Measurements from ENCODE around the gene TNFSF13.

Gene TNFSF13

GRCh38 chr17:7579834-7580603, 21.5 kb downstream of the TNFSF13 start:
- no peak for TF ChIP-seq CTCF (conservative IDR thresholded peaks at IDR 0.05; ENCODE audit: low read length)
- DNase-seq (ENCODE audit: low read depth) = no peak
- H3K4me3 ChIP-seq (ENCODE audit: low read length) = peak overlapping the region; percentile 43

- H3K4me3 ChIP-seq (ENCODE audit: low read length) = no peak overlapping the region
- DNase-seq (ENCODE audit: low read depth) = no peak
- TF ChIP-seq CTCF (conservative IDR thresholded peaks at IDR 0.05; ENCODE audit: low read length) = no peak
Measured at GRCh38 chr17:7580604-7581575, 22.3 kb downstream of the TNFSF13 start.

GRCh38 chr17:7582396-7583252, 24.1 kb downstream of the TNFSF13 start:
- H3K4me3 ChIP-seq (ENCODE audit: low read length) = peak overlapping the region; percentile 88
- DNase-seq (ENCODE audit: low read depth) = no peak
- TF ChIP-seq CTCF (conservative IDR thresholded peaks at IDR 0.05; ENCODE audit: low read length) = no peak

- peak; percentile 96 for DNase-seq (ENCODE audit: low read depth)
- H3K4me3 ChIP-seq (ENCODE audit: low read length) = peak within 1 kb of the TSS; percentile 88
- no peak for TF ChIP-seq CTCF (conservative IDR thresholded peaks at IDR 0.05; ENCODE audit: low read length)
Measured at GRCh38 chr17:7583253-7584109, 24.9 kb downstream of the TNFSF13 start, which contains the start of gene MPDU1. TSS of gene MPDU1 (plus strand) at chr17:7583852. CDS start at chr17:7583863, 11 bp downstream.

- no peak for DNase-seq (ENCODE audit: low read depth)
- peak; percentile 11; the same call in 1 of the 2 replicates for TF ChIP-seq CTCF (conservative IDR thresholded peaks at IDR 0.05; ENCODE audit: low read length)
- no peak overlapping the region for H3K4me3 ChIP-seq (ENCODE audit: low read length)
Measured at GRCh38 chr17:7586673-7587419, 28.3 kb downstream of the TNFSF13 start.

Measured in AG10803 (cell line).